Measurements from ENCODE around the gene SERHL2. TPM values are rescaled to one million over a fixed set of nuclear protein-coding genes. Genes with fewer than 3 reads are reported as not detected.
"Not testable (repeated sequence)": the region's sequence is repeated elsewhere in the genome, so short reads cannot be mapped to it uniquely, and the experiment has no call there.

The SERHL2 gene
- total and polyA plus RNA-seq, 2 donors, result 1.2 to 2.4 TPM

DNA sequence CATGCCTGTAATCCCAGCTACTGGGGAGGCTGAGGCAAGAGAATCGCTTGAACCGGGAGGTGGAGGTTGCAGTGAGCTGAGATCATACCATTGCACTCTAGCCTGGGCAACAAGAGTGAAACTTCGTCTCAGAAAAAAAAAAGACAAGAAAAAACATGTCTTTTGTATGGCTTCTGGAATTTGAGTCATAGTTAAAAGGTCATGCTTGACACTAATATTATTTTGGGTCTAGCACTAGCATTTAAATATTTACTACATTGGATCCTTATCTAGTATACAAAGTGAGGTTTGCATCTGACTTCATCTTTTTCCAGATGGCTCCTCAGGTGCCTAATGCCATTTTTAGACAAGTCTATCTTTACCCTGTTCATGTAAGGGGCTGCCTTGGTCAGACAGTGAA, 10.2 kb downstream of the SERHL2 start:
- H3K4me3 ChIP-seq (ENCODE audit: low read length in 2 of 2); DNase-seq (ENCODE audit: low read depth in 6 of 9, low spot score in 9 of 9); H3K9me3 ChIP-seq (ENCODE audit: control insufficient read depth in 2 of 2, insufficient read depth in 1 of 2, low read length in 1 of 2); H3K27ac ChIP-seq (ENCODE audit: low read depth in 1 of 2, low read length in 1 of 2); H3K27me3 ChIP-seq (ENCODE audit: control insufficient read depth in 2 of 2, insufficient read depth in 1 of 2, low read length in 1 of 2): not testable (repeated sequence)
- H3K36me3 ChIP-seq (ENCODE audit: control insufficient read depth in 2 of 2, insufficient read depth in 2 of 2, low read length in 1 of 2), result peaks cover 0 to 11% of the 10 kb centered on the region in 2 donors
- 94% methylated on average over 3 of the region's 3 CpGs for WGBS
- peaks cover 0 to 12% of the 10 kb centered on the region in 2 donors for H3K4me1 ChIP-seq (ENCODE audit: control insufficient read depth in 2 of 2, insufficient read depth in 2 of 2, low read length in 2 of 2)

- Histone ChIP-seq H3K36me3 (ENCODE audit: control insufficient read depth in 2 of 2, insufficient read depth in 2 of 2, low read length in 1 of 2) (peaks cover 3 to 15% of the 10 kb centered on the region in 2 donors), H3K27me3 (ENCODE audit: control insufficient read depth in 2 of 2, insufficient read depth in 1 of 2, low read length in 1 of 2) (no peaks in the 10 kb centered on the region), H3K4me1 (ENCODE audit: control insufficient read depth in 2 of 2, insufficient read depth in 2 of 2, low read length in 2 of 2) (peaks cover 0 to 12% of the 10 kb centered on the region in 2 donors), H3K9me3 (ENCODE audit: control insufficient read depth in 2 of 2, insufficient read depth in 1 of 2, low read length in 1 of 2) (peaks cover 0 to 7% of the 10 kb centered on the region in 2 donors), H3K27ac (ENCODE audit: low read depth in 1 of 2, low read length in 1 of 2) (no peak overlapping the region), H3K4me3 (ENCODE audit: low read length in 2 of 2) (no peak overlapping the region)
- DNase-seq (ENCODE audit: low read depth in 6 of 9, low spot score in 9 of 9), result no peak
- WGBS, result 98% methylated on average over 17 of the region's 17 CpGs
Measured at GRCh38 chr22:42564699-42565098, 10.9 kb downstream of the SERHL2 start.

- Histone ChIP-seq H3K36me3 (ENCODE audit: control insufficient read depth in 2 of 2, insufficient read depth in 2 of 2, low read length in 1 of 2) (peaks cover 6 to 16% of the 10 kb centered on the region in 2 donors), H3K9me3 (ENCODE audit: control insufficient read depth in 2 of 2, insufficient read depth in 1 of 2, low read length in 1 of 2) (peaks cover 0 to 7% of the 10 kb centered on the region in 2 donors), H3K4me3 (ENCODE audit: low read length in 2 of 2) (no peak overlapping the region), H3K27me3 (ENCODE audit: control insufficient read depth in 2 of 2, insufficient read depth in 1 of 2, low read length in 1 of 2) (no peaks in the 10 kb centered on the region), H3K4me1 (ENCODE audit: control insufficient read depth in 2 of 2, insufficient read depth in 2 of 2, low read length in 2 of 2) (peaks cover 0 to 12% of the 10 kb centered on the region in 2 donors), H3K27ac (ENCODE audit: low read depth in 1 of 2, low read length in 1 of 2) (no peak overlapping the region)
- DNase-seq (ENCODE audit: low read depth in 6 of 9, low spot score in 9 of 9), result no peak
- WGBS, result 97% methylated on average over 12 of the region's 12 CpGs
Measured at GRCh38 chr22:42565956-42566355, 12.2 kb downstream of the SERHL2 start.

GRCh38 chr22:42567950-42568349, 14.2 kb downstream of the SERHL2 start:
- not testable (repeated sequence) for H3K27me3 ChIP-seq (ENCODE audit: control insufficient read depth in 2 of 2, insufficient read depth in 1 of 2, low read length in 1 of 2); H3K4me1 ChIP-seq (ENCODE audit: control insufficient read depth in 2 of 2, insufficient read depth in 2 of 2, low read length in 2 of 2); H3K9me3 ChIP-seq (ENCODE audit: control insufficient read depth in 2 of 2, insufficient read depth in 1 of 2, low read length in 1 of 2); H3K27ac ChIP-seq (ENCODE audit: low read depth in 1 of 2, low read length in 1 of 2); DNase-seq (ENCODE audit: low read depth in 6 of 9, low spot score in 9 of 9); H3K4me3 ChIP-seq (ENCODE audit: low read length in 2 of 2)
- H3K36me3 ChIP-seq (ENCODE audit: control insufficient read depth in 2 of 2, insufficient read depth in 2 of 2, low read length in 1 of 2), result peaks cover 8 to 25% of the 10 kb centered on the region in 2 donors
- 89% methylated on average over 5 of the region's 6 CpGs for WGBS

DNA sequence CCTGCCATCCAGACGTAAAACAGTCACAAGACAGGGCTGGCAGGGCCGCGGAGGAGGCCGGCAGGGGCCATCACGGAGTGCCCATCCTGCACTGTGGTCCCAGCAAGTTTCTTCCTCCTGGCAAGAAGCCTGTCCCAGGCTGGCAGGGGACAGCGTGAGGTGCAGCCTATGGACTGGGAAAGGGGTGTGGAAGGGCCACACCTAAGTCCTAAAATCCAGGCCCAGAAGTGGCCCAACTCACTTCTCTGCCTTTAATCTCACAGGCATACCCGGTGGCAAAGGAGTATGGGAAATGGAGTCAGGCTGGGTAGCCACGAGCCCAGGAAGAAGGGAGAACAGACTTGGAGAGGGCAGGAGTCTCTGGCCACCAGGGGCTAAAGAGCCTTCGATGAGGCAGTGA, 16.8 kb downstream of the SERHL2 start:
- H3K4me3 ChIP-seq (ENCODE audit: low read length in 2 of 2); H3K27me3 ChIP-seq (ENCODE audit: control insufficient read depth in 2 of 2, insufficient read depth in 1 of 2, low read length in 1 of 2); H3K27ac ChIP-seq (ENCODE audit: low read depth in 1 of 2, low read length in 1 of 2); DNase-seq (ENCODE audit: low read depth in 6 of 9, low spot score in 9 of 9); H3K4me1 ChIP-seq (ENCODE audit: control insufficient read depth in 2 of 2, insufficient read depth in 2 of 2, low read length in 2 of 2); H3K9me3 ChIP-seq (ENCODE audit: control insufficient read depth in 2 of 2, insufficient read depth in 1 of 2, low read length in 1 of 2): not testable (repeated sequence)
- WGBS, result 96% methylated on average over 9 of the region's 9 CpGs
- peaks cover 9 to 34% of the 10 kb centered on the region in 2 donors for H3K36me3 ChIP-seq (ENCODE audit: control insufficient read depth in 2 of 2, insufficient read depth in 2 of 2, low read length in 1 of 2)

GRCh38 chr22:42571068-42571467, 17.3 kb downstream of the SERHL2 start:
- 99% methylated on average over 12 of the region's 12 CpGs for WGBS
- not testable (repeated sequence) for H3K4me3 ChIP-seq (ENCODE audit: low read length in 2 of 2); H3K4me1 ChIP-seq (ENCODE audit: control insufficient read depth in 2 of 2, insufficient read depth in 2 of 2, low read length in 2 of 2); H3K27ac ChIP-seq (ENCODE audit: low read depth in 1 of 2, low read length in 1 of 2); H3K9me3 ChIP-seq (ENCODE audit: control insufficient read depth in 2 of 2, insufficient read depth in 1 of 2, low read length in 1 of 2); DNase-seq (ENCODE audit: low read depth in 6 of 9, low spot score in 9 of 9); H3K27me3 ChIP-seq (ENCODE audit: control insufficient read depth in 2 of 2, insufficient read depth in 1 of 2, low read length in 1 of 2)
- peaks cover 9 to 33% of the 10 kb centered on the region in 2 donors for H3K36me3 ChIP-seq (ENCODE audit: control insufficient read depth in 2 of 2, insufficient read depth in 2 of 2, low read length in 1 of 2)

- DNase-seq (ENCODE audit: low read depth in 6 of 9, low spot score in 9 of 9); H3K4me1 ChIP-seq (ENCODE audit: control insufficient read depth in 2 of 2, insufficient read depth in 2 of 2, low read length in 2 of 2); H3K27ac ChIP-seq (ENCODE audit: low read depth in 1 of 2, low read length in 1 of 2); H3K9me3 ChIP-seq (ENCODE audit: control insufficient read depth in 2 of 2, insufficient read depth in 1 of 2, low read length in 1 of 2); H3K4me3 ChIP-seq (ENCODE audit: low read length in 2 of 2); H3K27me3 ChIP-seq (ENCODE audit: control insufficient read depth in 2 of 2, insufficient read depth in 1 of 2, low read length in 1 of 2): not testable (repeated sequence)
- WGBS, result 100% methylated on average over 1 of the region's 1 CpG
- H3K36me3 ChIP-seq (ENCODE audit: control insufficient read depth in 2 of 2, insufficient read depth in 2 of 2, low read length in 1 of 2), result peaks cover 25 to 41% of the 10 kb centered on the region in 2 donors
Measured at GRCh38 chr22:42574046-42574445, 20.3 kb downstream of the SERHL2 start.

DNA sequence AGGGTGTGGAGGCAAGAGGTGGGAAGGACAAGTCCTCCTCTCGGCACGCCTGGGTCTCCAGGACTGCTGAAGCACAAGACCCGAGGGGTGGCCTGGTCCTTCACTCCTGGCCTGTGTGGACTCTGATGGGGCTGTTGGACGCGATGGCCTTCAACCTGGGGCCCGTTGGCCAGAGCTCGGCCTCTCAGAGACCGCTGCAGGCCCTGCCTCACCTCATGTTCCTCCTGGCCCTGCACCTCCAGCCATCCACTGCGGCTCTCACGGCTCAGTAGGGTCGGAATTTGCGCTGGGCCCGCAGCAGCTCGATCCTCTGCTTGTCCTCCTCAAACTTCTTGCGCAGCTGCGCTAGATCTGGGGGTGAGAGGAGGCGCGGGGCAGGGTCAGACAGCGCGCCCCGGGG, 20.7 kb downstream of the SERHL2 start:
- H3K36me3 ChIP-seq (ENCODE audit: control insufficient read depth in 2 of 2, insufficient read depth in 2 of 2, low read length in 1 of 2), result peaks cover 23 to 40% of the 10 kb centered on the region in 2 donors
- H3K4me3 ChIP-seq (ENCODE audit: low read length in 2 of 2); DNase-seq (ENCODE audit: low read depth in 6 of 9, low spot score in 9 of 9); H3K27me3 ChIP-seq (ENCODE audit: control insufficient read depth in 2 of 2, insufficient read depth in 1 of 2, low read length in 1 of 2); H3K9me3 ChIP-seq (ENCODE audit: control insufficient read depth in 2 of 2, insufficient read depth in 1 of 2, low read length in 1 of 2); H3K4me1 ChIP-seq (ENCODE audit: control insufficient read depth in 2 of 2, insufficient read depth in 2 of 2, low read length in 2 of 2); H3K27ac ChIP-seq (ENCODE audit: low read depth in 1 of 2, low read length in 1 of 2): not testable (repeated sequence)
- 92% methylated on average over 16 of the region's 21 CpGs for WGBS

- H3K4me1 ChIP-seq (ENCODE audit: control insufficient read depth in 2 of 2, insufficient read depth in 2 of 2, low read length in 2 of 2); DNase-seq (ENCODE audit: low read depth in 6 of 9, low spot score in 9 of 9); H3K27ac ChIP-seq (ENCODE audit: low read depth in 1 of 2, low read length in 1 of 2); H3K4me3 ChIP-seq (ENCODE audit: low read length in 2 of 2); H3K27me3 ChIP-seq (ENCODE audit: control insufficient read depth in 2 of 2, insufficient read depth in 1 of 2, low read length in 1 of 2); H3K9me3 ChIP-seq (ENCODE audit: control insufficient read depth in 2 of 2, insufficient read depth in 1 of 2, low read length in 1 of 2): not testable (repeated sequence)
- H3K36me3 ChIP-seq (ENCODE audit: control insufficient read depth in 2 of 2, insufficient read depth in 2 of 2, low read length in 1 of 2), result peaks cover 23 to 36% of the 10 kb centered on the region in 2 donors
- WGBS, result 92% methylated on average over 28 of the region's 30 CpGs
Measured at GRCh38 chr22:42575996-42576574, 22.3 kb downstream of the SERHL2 start.
